CD4-positive, alpha-beta T cell treated with Interferon alpha-2 for 1 hour (primary cell): ENCODE data around the gene MMP24OS.
"Not testable (repeated sequence)": the region's sequence is repeated elsewhere in the genome, so short reads cannot be mapped to it uniquely, and the experiment has no call there.

ENCODE experiments used
- DNase-seq, 2 donors: peaks; one replicate each; pipeline ENCODE4 v3.0.0-alpha.2; 2020 to 2022

Gene MMP24OS

DNA sequence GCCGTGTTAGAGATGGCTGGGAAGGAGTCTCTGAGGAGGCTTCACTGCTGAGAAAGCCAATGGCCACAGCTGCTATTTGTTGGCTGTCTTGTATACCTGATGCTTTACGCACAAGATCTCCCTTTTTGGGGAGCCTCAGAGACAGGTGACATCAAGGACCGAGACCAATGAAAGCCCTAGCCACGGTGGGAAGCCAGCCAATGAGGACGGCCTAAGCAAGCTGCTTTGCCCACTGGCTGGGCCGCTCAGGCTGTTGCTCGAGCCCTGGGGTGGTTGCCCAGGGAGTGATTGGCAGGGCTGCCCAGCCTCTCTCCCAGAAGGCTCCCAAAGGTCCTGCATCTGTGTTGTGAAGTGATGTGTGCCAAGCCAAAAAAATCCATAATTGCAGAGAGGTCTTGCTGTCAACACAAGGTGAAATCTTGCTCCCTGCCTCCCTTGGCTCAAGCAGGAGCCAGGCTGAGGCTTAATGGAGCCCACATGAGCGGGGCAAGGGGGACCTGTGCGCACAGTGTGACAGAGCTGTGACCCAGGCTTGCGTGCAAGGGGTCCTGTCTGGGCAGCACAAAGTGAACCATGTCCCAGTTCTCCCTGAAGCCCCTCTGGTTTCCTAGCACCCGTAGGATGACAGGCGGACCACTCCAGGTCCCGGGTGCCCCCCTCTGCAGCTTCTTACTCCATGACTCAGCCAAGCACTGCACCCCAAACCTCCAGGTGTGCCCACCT lies 4.3 kb downstream of the MMP24OS start:
- DNase-seq: no peak

GRCh38 chr20:35271904-35272303 lies 6.0 kb downstream of the MMP24OS start:
- DNase-seq: no peak

GRCh38 chr20:35271073-35271882 lies 6.6 kb downstream of the MMP24OS start:
- no peak for DNase-seq

- DNase-seq: no peak
Observed at GRCh38 chr20:35270021-35270902, 7.7 kb downstream of the MMP24OS start.

- peak; percentile 40 to 53 for DNase-seq
Observed at GRCh38 chr20:35269055-35269781, 8.7 kb downstream of the MMP24OS start.

DNA sequence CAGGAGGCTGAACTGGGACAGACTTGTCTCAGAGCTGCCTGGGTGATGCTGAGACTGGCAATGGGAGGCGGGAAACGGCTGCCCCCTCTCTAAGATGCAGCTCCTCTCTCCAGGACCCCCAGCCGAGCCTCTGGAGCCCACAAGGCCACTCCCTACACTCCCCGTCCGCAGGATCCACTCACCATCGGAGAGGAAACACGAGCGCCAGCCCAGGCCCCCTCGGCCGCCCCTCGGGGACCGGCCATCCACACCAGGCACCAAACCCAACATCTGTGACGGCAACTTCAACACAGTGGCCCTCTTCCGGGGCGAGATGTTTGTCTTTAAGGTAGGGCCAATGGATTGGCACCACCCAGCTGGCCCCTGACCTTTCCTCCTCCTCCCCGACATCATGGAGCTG lies 10.8 kb downstream of the MMP24OS start:
- no peak for DNase-seq

DNA sequence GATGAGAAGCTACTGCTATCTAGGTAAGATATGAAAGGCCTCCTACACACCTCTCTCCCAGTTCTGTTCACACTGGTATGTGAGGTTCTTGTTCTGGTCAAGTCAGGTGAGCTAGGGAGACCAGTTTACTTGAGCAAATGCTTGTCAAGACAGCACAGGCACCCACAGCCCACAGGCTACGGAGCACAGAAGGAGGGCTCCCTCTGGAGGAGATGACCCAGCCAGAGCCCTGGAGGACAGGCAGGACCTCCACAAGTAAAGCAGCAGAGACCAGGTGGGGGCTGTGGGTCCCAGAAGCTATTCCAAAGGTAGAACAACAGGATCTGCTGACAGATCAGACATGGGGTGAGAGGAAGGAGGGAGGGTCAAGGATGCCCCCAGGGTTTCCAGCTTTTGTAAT lies 13.2 kb downstream of the MMP24OS start:
- DNase-seq: no peak

DNA sequence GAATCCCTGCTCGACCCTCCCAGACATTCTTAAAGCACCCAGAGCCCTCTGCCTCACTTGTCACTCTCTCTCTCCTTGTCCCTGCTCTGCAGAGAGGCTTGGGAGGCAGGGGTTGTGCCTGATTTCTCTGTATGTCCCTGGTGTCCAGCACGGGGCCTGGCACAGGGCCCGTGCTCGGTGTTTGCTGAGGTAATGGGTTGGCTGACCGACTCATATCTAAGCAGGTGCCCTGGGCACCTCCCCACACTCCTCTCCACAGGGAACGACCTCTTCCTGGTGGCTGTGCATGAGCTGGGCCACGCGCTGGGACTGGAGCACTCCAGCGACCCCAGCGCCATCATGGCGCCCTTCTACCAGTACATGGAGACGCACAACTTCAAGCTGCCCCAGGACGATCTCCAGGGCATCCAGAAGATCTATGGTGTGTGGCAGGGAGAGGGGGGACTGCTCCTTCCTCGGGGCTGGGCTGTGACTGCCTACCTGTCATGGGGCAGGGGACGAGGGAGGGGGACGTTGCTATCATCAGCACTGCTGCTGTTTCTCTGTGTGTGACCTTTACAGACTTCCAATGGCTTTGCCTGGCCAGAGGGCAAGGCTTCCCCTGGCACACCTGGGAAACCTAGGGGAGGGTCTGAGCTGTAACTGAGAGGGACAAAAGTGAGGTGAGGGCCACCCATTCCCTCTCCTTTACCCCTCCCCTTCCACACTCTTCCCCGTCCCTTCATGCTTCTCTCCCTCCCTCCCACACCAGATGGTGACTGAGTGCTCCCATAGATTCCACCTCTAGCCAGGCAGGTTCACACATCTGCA lies 14.2 kb downstream of the MMP24OS start:
- DNase-seq: no peak

DNA sequence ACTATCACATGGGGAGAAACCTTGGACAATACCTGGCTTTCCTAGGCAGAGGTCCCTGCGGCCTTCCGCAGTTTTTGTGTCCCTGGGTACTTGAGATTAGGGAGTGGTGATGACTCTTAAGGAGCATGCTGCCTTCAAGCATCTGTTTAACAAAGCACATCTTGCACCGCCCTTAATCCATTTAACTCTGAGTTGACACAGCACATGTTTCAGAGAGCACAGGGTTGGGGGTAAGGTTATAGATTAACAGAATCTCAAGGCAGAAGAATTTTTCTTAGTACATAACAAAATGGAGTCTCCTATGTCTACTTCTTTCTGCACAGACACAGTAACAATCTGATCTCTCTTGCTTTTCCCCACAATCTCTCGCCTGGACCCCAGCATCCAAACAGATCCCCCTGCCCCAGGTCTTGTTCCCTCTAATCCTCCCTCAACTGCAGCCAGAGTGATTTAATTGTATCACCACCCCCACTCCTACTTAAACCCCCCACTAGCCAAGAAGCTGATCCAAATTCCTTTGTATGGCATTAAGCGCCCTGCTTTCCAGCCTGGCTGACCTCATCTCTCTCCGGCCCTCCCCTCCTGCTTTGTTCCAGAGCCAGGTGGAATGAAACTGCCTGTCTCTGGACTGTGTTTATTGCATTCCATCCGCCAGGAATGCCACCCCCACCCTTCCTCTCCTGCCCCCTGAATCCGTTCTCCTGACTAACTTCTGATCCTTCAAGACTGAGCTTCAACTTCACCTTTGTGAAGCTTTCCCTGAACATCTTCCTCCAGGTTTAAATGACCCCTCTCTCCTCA lies 15.0 kb downstream of the MMP24OS start:
- DNase-seq: not testable (repeated sequence)

GRCh38 chr20:35262321-35262720 lies 15.6 kb downstream of the MMP24OS start:
- not testable (repeated sequence) for DNase-seq

DNA sequence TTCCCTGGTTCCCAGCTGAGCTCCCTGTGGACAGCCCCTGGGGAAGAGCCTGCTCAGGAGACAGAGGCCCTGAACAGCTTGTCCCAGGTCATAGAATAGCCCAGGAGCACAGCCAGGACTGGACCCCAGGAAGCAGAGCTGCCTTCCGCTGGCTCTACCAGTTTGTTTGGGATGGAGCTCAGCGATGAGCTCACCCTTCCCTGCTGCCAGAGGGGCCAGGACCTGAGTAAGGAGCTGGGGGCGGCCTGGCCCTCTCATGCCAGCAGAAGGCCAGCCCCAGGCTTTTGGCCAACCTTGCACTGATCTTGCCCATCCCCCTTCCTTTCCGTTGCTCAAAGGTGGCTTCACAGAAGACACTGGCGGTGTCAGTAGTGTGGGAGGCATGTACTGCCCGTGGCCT lies 17.5 kb downstream of the MMP24OS start:
- DNase-seq: no peak

- DNase-seq: no peak
Observed at GRCh38 chr20:35257175-35257909, 20.6 kb downstream of the MMP24OS start.

- no peak for DNase-seq
Observed at GRCh38 chr20:35254448-35254999, 23.4 kb downstream of the MMP24OS start.

DNA sequence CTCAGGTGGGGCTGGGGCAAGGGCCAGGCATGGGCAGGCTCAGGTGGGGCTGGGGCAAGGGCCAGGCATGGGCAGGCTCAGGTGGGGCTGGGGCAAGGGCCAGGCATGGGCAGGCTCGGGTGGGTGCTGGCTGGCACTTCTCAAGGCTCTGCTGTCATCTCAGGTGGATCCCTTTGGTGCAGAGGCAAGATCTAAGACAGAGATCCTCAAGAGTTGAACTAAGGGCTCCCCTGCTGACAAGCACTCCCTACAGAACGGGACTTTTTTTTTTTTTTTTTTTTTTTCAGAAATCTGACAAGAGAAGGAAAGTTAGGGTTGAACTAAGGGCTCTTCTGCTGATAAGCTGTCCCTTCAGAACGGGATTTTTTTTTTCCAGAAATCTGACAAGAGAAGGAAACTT lies 24.9 kb downstream of the MMP24OS start:
- DNase-seq: no peak

GRCh38 chr20:35252598-35252997 lies 25.3 kb downstream of the MMP24OS start:
- DNase-seq: not testable (repeated sequence)

GRCh38 chr20:35252037-35252461 lies 25.9 kb downstream of the MMP24OS start:
- DNase-seq: peak; percentile 24 to 59

DNA sequence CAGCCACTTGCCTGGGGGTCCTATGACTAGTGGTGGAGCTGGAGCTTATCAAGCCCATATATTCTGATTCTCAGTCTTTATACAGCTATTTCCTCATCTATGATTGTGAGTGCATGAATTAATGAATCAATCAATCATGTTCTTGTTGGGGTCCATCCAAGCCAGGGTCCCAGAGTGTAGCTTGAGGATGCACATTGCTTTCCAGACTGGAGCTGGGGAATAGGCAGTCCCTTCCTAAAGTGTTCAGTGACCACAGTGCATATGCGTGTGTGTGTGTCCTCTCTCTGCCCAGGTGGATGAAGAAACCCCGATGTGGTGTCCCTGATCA lies 26.3 kb downstream of the MMP24OS start:
- DNase-seq: no peak

DNA sequence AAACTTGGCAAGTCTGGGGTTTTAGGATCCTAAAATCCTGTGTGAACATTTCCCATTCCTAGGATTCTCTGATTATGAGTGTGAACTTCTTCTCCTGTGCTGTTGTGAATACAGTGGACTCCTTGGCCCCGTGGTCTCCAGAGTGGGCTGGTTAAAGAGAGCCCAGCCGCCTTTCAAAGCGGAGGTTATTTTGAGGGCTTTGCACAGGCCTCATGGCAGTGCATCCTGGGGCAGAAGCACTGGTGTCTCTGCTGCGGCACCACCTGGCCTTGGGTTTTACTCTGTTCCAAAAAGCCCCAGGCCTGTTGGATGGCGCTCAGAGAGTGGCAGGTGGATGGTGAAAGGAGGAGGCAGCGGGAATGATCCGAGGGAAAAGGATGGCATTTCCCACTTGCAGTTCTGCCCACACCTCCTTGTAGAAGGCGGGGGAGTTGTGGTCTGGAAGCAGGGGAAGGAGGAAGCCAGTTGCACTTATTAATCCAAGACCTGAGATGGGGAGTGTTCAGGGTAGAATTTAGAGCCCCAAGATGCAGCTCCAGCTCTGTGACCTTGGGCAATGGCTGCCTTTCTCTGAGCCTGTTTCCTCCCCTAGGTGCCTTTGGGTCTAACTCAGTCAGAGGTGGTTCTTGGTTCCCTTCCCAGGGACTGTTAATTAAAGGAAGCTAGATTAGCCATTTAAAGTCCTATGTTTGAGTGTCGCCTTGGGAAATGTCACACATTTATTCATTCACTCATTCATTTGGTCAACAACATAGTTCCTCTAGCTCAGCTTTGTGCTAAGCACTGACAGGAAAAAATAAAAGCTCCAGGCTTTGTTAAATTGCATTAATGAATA lies 29.1 kb downstream of the MMP24OS start:
- DNase-seq: no peak

GRCh38 chr20:35246723-35247122 lies 31.2 kb downstream of the MMP24OS start:
- DNase-seq: no peak
